Activated naive CD4-positive, alpha-beta T cell treated with anti-CD3 and anti-CD28 coated beads, Interleukin-2, amount 50 U/mL, for 72 hours (primary cell): ENCODE data around the gene ANKZF1. TPM values are rescaled to one million over a fixed set of nuclear protein-coding genes. Genes with fewer than 3 reads are reported as not detected.
"Not testable (repeated sequence)": the region's sequence is repeated elsewhere in the genome, so short reads cannot be mapped to it uniquely, and the experiment has no call there.

Source experiments
- ATAC-seq, 2 donors: fragments of 150-1000 bp; cut with Tn5 transposase; 2 replicates each; pipeline ENCODE4 v1.10.0; 2021; ENCODE audit warnings: mild to moderate bottlenecking in 2 of 2, moderate library complexity in 2 of 2
- DNase-seq, 2 donors: peaks; one replicate each; pipeline ENCODE4 v3.0.0; 2021 to 2022; ENCODE audit warnings: low spot score in 2 of 2
- H3K27ac Mint-ChIP-seq, 2 donors: one replicate each; pipeline ENCODE4 v1.8.0; 2022; ENCODE audit warnings: mild to moderate bottlenecking in 2 of 2, mixed read lengths in 2 of 2
- H3K36me3 Mint-ChIP-seq, 2 donors: one replicate each; pipeline ENCODE4 v1.8.0; 2022; ENCODE audit warnings: mixed read lengths in 2 of 2
- H3K9me3 Mint-ChIP-seq, 2 donors: one replicate each; pipeline ENCODE4 v1.8.0; 2022; ENCODE audit warnings: mixed read lengths in 2 of 2
- total RNA-seq, 2 donors: library from RNA; stranded (reverse); gene quantifications; one replicate each; pipeline ENCODE4 v1.2.3, GENCODE V29; 2022

ANKZF1 gene, protein sequence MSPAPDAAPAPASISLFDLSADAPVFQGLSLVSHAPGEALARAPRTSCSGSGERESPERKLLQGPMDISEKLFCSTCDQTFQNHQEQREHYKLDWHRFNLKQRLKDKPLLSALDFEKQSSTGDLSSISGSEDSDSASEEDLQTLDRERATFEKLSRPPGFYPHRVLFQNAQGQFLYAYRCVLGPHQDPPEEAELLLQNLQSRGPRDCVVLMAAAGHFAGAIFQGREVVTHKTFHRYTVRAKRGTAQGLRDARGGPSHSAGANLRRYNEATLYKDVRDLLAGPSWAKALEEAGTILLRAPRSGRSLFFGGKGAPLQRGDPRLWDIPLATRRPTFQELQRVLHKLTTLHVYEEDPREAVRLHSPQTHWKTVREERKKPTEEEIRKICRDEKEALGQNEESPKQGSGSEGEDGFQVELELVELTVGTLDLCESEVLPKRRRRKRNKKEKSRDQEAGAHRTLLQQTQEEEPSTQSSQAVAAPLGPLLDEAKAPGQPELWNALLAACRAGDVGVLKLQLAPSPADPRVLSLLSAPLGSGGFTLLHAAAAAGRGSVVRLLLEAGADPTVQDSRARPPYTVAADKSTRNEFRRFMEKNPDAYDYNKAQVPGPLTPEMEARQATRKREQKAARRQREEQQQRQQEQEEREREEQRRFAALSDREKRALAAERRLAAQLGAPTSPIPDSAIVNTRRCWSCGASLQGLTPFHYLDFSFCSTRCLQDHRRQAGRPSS
- total RNA-seq: 100 to 1,000 TPM; 168 to 178 TPM

DNA sequence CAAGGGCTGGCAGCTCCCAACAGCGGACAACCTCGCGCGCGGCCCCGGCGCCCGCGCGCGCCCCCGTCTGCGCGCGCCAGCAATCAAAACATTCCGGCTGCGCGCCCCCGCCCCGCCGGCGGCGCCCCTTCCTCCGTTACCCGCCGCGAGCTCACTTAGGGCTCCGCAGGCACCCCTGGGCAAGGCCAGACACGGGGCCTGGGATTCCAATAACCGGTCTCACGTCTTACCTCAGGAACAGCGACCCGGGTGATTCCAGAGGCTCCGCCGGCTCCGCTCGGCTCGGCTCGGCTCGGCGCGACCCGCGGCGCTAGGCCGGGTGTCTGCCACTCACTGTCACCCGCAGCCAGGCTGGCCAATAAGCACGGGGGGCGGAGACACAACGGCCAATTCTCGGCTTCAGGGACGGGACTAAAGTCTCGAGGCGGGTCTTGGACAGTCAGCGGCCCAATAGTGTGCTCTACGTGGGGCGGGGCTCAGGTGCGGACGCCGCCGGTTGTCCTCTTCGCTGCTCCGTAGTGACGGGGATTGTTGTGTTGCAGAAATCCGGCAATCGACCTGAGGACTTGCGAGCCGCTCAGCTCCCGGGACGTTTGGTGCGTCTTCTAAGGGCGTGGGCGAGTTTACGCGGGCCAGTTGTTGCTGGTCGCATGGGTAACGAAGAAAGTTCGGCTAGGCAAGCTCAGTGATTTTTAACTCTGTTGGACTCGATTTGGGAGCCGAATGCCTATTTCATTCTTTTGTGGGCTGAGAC is at the start of gene ANKZF1, which contains the start of gene ATG9A:
Gene ANKZF1, plus strand, starts transcription at position 502 of the 754 bp plus-strand sequence. CDS start 452 bp downstream, outside the sequence.
Gene ATG9A, minus strand, starts transcription at position 332 of the 754 bp plus-strand sequence. CDS start 1,612 bp downstream, outside the sequence.
- ATAC-seq (peak; percentile 97 to 98), DNase-seq (peak; percentile 98 to 99)
- H3K36me3 Mint-ChIP-seq: peaks cover 41 to 73% of the 10 kb centered on the region in 2 donors
- H3K9me3 Mint-ChIP-seq: no peaks in the 10 kb centered on the region
- H3K27ac Mint-ChIP-seq: peak within 1 kb of the TSS; percentile 93 to 95

DNA sequence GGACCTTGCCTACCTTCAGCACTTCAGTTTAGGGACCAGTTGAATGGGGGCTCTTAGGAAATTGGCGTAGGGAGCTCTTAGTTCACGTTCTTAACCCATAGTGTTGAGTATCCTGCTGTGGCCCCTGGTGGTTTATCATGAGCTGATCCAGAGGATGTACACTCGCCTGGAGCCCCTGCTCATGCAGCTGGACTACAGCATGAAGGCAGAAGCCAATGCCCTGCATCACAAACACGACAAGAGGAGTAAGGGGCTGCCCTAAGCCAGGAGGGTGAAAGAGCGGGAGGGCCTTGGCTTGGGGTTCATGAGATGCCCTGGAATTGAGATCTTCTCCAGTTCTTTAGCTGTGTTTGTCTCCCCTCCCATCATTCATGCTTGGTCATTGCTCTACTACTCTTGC is 48.6 kb upstream of the ANKZF1 start:
- Mint-ChIP-seq H3K27ac (peak overlapping the region; percentile 16 to 93), H3K36me3 (peaks cover 33 to 48% of the 10 kb centered on the region in 2 donors), H3K9me3 (no peaks in the 10 kb centered on the region)
- no peak for ATAC-seq
- no peak for DNase-seq

- Mint-ChIP-seq H3K27ac (peak overlapping the region in 1 of 2 donors; percentile 93), H3K36me3 (peaks cover 30 to 50% of the 10 kb centered on the region in 2 donors), H3K9me3 (no peaks in the 10 kb centered on the region)
- no peak for DNase-seq
- no peak for ATAC-seq
Observed at GRCh38 chr2:219181531-219181930, 48.1 kb upstream of the ANKZF1 start.

- no peaks in the 10 kb centered on the region for H3K9me3 Mint-ChIP-seq
- H3K27ac Mint-ChIP-seq: peak overlapping the region; percentile 64 to 93
- ATAC-seq: peak in 1 of 2 donors; percentile 21
- peaks cover 23 to 44% of the 10 kb centered on the region in 2 donors for H3K36me3 Mint-ChIP-seq
- DNase-seq: peak in 1 of 2 donors; percentile 23
Observed at GRCh38 chr2:219182331-219183150, 47.1 kb upstream of the ANKZF1 start.

- H3K27ac Mint-ChIP-seq: peak overlapping the region; percentile 64 to 88
- ATAC-seq (no peak), DNase-seq (no peak)
- H3K36me3 Mint-ChIP-seq: peaks cover 20 to 41% of the 10 kb centered on the region in 2 donors
- H3K9me3 Mint-ChIP-seq: no peaks in the 10 kb centered on the region
Observed at GRCh38 chr2:219183151-219183772, 46.3 kb upstream of the ANKZF1 start.

DNA sequence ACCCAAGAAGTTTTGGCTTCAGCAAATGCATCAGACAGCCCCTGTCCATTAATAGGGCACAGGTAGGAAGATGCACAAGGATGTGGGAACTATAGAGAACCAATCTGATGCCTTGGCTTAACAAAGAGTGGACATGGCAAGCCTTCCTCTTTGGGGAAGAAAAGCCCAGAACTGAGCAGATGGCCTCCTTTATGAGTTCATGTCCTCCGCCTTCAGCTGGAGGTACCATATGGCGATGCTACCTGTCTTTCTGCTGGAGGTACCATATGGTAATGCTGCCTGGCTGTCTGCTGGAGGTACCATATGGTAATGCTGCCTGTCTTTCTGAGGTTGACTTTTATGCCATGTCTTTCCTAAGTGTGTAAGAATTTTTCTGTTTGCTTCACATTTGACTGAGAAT is 45.5 kb upstream of the ANKZF1 start:
- DNase-seq (no peak), ATAC-seq (no peak)
- Mint-ChIP-seq H3K27ac (no peak overlapping the region), H3K9me3 (no peaks in the 10 kb centered on the region), H3K36me3 (peaks cover 13 to 34% of the 10 kb centered on the region in 2 donors)

DNA sequence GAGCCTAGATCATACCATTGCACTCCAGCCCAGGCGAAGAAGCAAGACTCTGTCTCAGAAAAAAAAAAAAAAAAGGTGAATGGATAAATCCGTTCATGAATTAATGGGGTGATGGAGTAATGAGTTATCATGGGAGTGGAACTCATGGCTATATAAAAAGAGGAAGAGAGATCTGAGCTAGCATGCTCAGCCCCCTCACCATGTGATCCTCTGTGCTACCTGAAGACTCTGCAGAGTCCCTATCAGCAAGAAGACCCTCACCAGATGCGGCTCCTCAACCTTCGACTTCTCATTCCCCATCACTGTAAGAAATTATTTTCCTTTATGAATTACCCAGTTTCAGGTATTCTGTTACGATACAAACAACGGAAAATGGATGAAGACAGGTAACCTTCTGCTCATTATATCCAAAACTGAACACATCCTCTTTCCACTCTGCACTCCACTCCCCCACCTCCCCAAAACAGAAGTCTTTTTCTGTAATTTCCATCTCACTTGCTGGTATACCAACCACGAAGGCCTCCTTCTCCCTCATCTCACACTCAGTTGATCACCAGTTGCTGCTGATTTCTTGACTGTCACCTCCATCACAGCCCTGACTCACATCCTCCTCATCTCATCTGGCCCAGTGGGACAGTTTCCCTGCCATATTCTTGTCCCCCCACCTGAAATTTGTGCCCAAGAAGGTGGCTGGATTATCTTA is 42.7 kb upstream of the ANKZF1 start:
- peak; percentile 94 to 96 for ATAC-seq
- peak; percentile 19 to 51 for DNase-seq
- peaks cover 5 to 16% of the 10 kb centered on the region in 2 donors for H3K36me3 Mint-ChIP-seq
- H3K27ac Mint-ChIP-seq: peak overlapping the region; percentile 38 to 58
- H3K9me3 Mint-ChIP-seq: no peaks in the 10 kb centered on the region

- H3K36me3 Mint-ChIP-seq: peaks cover 0 to 7% of the 10 kb centered on the region in 2 donors
- ATAC-seq (no peak), DNase-seq (no peak)
- H3K9me3 Mint-ChIP-seq: no peaks in the 10 kb centered on the region
- H3K27ac Mint-ChIP-seq: no peak overlapping the region
Observed at GRCh38 chr2:219197388-219197787, 32.2 kb upstream of the ANKZF1 start.

DNA sequence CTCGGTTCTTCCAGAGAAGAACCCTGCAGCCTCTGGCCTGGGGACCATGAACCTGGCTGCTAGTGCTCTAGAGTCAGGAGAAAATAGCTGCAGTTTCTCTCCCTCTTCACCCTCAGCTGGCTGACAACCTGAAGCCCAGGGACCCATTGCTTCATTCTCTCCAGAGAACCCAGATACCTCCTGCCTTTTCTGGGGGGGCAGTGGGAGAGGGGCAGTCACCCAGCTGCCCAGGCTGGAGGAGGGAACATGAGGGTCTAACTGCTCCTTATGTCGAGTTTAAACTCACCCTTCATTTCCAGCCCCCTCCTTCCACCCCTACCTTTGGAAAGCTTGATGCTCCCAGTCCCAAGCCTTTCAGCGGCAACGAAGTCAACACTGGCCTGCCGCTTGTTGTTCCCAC is 30.6 kb upstream of the ANKZF1 start:
- H3K27ac Mint-ChIP-seq: no peak overlapping the region
- DNase-seq (no peak), ATAC-seq (peak in 1 of 2 donors; percentile 18)
- H3K36me3 Mint-ChIP-seq: peaks cover 0 to 7% of the 10 kb centered on the region in 2 donors
- no peaks in the 10 kb centered on the region for H3K9me3 Mint-ChIP-seq

DNA sequence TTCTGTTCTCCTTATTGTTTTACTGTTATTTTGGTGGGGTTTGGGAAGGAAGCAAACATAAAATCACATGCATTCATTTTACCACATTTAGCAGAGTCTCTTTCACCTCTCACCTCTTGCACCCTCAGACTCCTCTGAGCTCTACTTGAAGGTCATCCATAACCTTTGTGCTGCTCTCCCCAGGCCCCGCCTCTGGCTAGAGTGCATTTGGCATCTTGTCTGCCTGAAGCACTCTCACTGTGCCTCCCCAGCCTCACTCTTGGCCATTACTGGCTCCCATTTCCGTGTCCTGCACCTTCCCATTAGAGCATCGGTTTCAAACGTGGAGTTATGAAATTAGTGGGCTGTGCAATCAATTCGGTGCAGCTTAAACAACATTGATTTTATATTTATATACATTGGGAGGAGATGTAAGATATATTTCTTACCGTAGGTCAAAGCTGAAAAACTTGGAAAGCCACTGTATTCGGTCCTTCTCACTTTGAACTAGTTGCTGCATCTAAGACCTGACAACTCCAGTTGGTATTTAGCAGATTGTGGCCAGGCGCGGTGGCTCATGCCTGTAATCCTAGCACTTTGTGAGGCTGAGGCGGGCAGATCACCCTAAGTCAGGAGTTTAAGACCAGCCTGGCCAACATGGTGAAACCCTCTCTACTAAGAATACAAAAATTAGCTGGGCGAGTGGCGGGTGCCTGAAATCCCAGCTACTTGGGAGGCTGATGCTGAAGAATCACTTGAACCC is 30.0 kb upstream of the ANKZF1 start:
- H3K9me3 Mint-ChIP-seq: peaks cover 0 to 4% of the 10 kb centered on the region in 2 donors
- no peak overlapping the region for H3K27ac Mint-ChIP-seq
- peaks cover 0 to 12% of the 10 kb centered on the region in 2 donors for H3K36me3 Mint-ChIP-seq
- ATAC-seq (peak in 1 of 2 donors; percentile 37), DNase-seq (no peak)

DNA sequence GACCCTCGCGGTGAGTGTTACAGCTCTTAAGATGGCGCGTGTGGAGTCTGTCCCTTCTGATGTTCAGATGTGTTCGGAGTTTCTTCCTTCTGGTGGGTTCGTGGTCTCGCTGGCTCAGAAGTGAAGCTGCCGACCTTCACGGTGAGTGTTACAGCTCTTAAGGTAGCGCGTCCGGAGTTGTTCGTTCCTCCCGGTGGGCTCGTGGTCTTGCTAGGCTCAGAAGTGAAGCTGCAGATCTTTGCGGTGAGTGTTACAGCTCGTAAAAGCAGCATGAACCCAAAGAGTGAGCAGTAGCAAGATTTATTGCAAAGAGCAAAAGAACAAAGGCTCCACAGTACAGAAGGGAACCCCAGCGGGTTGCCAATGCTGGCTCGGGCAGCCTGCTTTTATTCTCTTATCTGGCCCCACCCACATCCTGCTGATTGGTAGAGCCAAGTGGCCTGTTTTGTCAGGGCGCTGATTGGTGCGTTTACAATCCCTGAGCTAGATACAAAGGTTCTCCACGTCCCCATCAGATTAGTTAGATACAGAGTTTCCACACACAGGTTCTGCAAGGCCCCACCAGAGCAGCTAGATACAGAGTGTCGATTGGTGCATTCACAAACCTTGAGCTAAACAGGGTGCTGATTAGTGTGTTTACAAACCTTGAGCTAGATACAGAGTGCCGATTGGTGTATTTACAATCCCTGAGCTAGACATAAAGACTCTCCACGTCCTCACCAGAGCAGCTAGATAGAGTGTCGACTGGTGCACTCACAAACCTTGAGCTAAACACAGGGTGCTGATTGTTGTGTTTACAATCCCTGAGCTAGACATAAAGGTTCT is 28.9 kb upstream of the ANKZF1 start:
- not testable (repeated sequence) for DNase-seq, H3K9me3 Mint-ChIP-seq, ATAC-seq
- H3K27ac Mint-ChIP-seq: peak overlapping the region; percentile 54 to 76
- peaks cover 0 to 15% of the 10 kb centered on the region in 2 donors for H3K36me3 Mint-ChIP-seq

DNA sequence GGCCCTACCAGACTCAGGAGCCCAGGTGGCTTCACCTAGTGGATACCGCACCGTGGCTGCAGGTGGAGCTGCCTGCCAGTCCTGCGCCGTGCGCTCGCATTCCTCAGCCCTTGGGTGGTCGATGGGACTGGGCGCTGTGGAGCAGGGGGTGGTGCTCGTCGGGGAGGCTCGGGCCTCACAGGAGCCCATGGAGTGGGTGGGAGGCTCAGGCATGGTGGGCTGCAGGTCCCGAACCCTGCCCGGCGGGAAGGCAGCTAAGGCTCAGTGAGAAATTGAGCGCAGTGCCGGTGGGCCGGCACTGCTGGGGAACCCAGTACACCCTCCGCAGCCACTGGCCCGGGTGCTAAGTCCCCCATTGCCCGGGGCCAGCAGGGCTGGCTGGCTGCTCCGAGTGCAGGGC is 28.3 kb upstream of the ANKZF1 start:
- Mint-ChIP-seq H3K27ac (peak overlapping the region in 1 of 2 donors; percentile 54), H3K36me3 (peaks cover 0 to 15% of the 10 kb centered on the region in 2 donors)
- H3K9me3 Mint-ChIP-seq, DNase-seq, ATAC-seq: not testable (repeated sequence)

- no peak overlapping the region for H3K27ac Mint-ChIP-seq
- no peak for ATAC-seq
- peaks cover 0 to 15% of the 10 kb centered on the region in 2 donors for H3K36me3 Mint-ChIP-seq
- H3K9me3 Mint-ChIP-seq: peaks cover 0 to 4% of the 10 kb centered on the region in 2 donors
- no peak for DNase-seq
Observed at GRCh38 chr2:219204425-219205164, 25.0 kb upstream of the ANKZF1 start.
